Glomerular visceral epithelial cell (primary cell): ENCODE results near the gene HS2ST1.
A peak's percentile ranks its signal among the peaks of the same experiment; 100 is the strongest.
"Not testable (repeated sequence)": the region's sequence is repeated elsewhere in the genome, so short reads cannot be mapped to it uniquely, and the experiment has no call there.

Experiments used
- DNase-seq: peaks from one replicate; pipeline ENCODE4 v3.0.0-alpha.2; 2016; ENCODE audit errors: extremely low spot score

HS2ST1 gene

GRCh38 chr1:86971778-86972177 is 57.3 kb downstream of the HS2ST1 start:
- no peak for DNase-seq

- no peak for DNase-seq
Observed at GRCh38 chr1:86972262-86972661, 57.8 kb downstream of the HS2ST1 start.

- DNase-seq = no peak
Observed at GRCh38 chr1:86975993-86976550, 61.6 kb downstream of the HS2ST1 start.

GRCh38 chr1:86976664-86977063 is 62.2 kb downstream of the HS2ST1 start:
- DNase-seq = no peak

GRCh38 chr1:86981482-86982213 is 67.2 kb downstream of the HS2ST1 start:
- no peak for DNase-seq

GRCh38 chr1:86983677-86984076 is 69.2 kb downstream of the HS2ST1 start:
- not testable (repeated sequence) for DNase-seq

GRCh38 chr1:86987446-86987845 is 73.0 kb downstream of the HS2ST1 start:
- DNase-seq = no peak

GRCh38 chr1:86988835-86989234 is 74.4 kb downstream of the HS2ST1 start:
- no peak for DNase-seq

- DNase-seq = not testable (repeated sequence)
Observed at GRCh38 chr1:86989690-86990089, 75.3 kb downstream of the HS2ST1 start.

GRCh38 chr1:86990826-86991225 is 76.4 kb downstream of the HS2ST1 start:
- DNase-seq = peak; percentile 84

GRCh38 chr1:86991549-86992186 is 77.2 kb downstream of the HS2ST1 start:
- DNase-seq = no peak

GRCh38 chr1:86992861-86993260 is 78.4 kb downstream of the HS2ST1 start:
- DNase-seq = no peak

GRCh38 chr1:86993269-86993985 is 79.0 kb downstream of the HS2ST1 start:
- no peak for DNase-seq

GRCh38 chr1:86994061-86994460 is 79.6 kb downstream of the HS2ST1 start:
- DNase-seq = no peak

- DNase-seq = no peak
Observed at GRCh38 chr1:86997538-86997937, 83.1 kb downstream of the HS2ST1 start.

GRCh38 chr1:86998280-86998679 is 83.8 kb downstream of the HS2ST1 start:
- no peak for DNase-seq

- no peak for DNase-seq
Observed at GRCh38 chr1:86998727-86999126, 84.3 kb downstream of the HS2ST1 start.

GRCh38 chr1:87000460-87000859 is 86.0 kb downstream of the HS2ST1 start:
- no peak for DNase-seq

- DNase-seq = no peak
Observed at GRCh38 chr1:87004857-87005256, 90.4 kb downstream of the HS2ST1 start.

- DNase-seq = no peak
Observed at GRCh38 chr1:87007323-87007722, 92.9 kb downstream of the HS2ST1 start.

- DNase-seq = not testable (repeated sequence)
Observed at GRCh38 chr1:87013385-87013784, 99.0 kb downstream of the HS2ST1 start.

GRCh38 chr1:87017998-87018672 is 103.7 kb downstream of the HS2ST1 start:
- DNase-seq = no peak
